Testis (tissue), 2 donors: Measurements from ENCODE around the gene NME9.

Experiments used
- POLR2A ChIP-seq: fragments of 450-650 bp; IDR thresholded peaks from one replicate; pipeline ENCODE4 v1.6.1; 2017; ENCODE audit warnings: antibody characterized with exemption, mild to moderate bottlenecking, moderate library complexity
- TF ChIP-seq, protein P1 (sequence below), 3 experiments: fragments of 450-650 bp in 2 of 3; fragments of 200-600 bp in 1 of 3; sonication (generic) in 1 of 3; IDR thresholded peaks; one replicate each; pipeline ENCODE4 v1.5.1; 2016 to 2019; ENCODE audit warnings: antibody characterized with exemption in 3 of 3, mild to moderate bottlenecking in 2 of 3, moderate library complexity in 1 of 3

DNA sequence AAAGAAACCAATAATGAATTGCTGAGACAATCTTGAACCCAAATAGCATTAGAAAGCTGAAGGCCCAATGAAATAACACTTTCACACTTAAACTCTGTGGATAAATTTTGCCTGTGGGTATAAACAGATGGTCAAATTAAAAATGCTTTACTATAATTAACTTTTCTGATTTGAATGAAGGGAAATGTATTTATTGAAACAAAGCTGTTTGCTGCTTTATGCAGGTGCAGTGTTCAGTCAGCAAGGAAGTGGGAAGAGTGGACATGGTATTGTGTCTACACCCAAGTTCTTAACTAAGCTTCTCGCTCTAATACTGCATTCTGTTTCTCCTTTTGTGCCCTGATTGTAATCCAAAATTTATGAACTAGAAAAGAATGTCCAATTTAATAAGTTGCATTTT lies 31.8 kb downstream of the NME9 start:
- TF ChIP-seq, protein P1, sequence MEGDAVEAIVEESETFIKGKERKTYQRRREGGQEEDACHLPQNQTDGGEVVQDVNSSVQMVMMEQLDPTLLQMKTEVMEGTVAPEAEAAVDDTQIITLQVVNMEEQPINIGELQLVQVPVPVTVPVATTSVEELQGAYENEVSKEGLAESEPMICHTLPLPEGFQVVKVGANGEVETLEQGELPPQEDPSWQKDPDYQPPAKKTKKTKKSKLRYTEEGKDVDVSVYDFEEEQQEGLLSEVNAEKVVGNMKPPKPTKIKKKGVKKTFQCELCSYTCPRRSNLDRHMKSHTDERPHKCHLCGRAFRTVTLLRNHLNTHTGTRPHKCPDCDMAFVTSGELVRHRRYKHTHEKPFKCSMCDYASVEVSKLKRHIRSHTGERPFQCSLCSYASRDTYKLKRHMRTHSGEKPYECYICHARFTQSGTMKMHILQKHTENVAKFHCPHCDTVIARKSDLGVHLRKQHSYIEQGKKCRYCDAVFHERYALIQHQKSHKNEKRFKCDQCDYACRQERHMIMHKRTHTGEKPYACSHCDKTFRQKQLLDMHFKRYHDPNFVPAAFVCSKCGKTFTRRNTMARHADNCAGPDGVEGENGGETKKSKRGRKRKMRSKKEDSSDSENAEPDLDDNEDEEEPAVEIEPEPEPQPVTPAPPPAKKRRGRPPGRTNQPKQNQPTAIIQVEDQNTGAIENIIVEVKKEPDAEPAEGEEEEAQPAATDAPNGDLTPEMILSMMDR (IDR thresholded peaks at IDR 0.05), result no peak
- no peak for TF ChIP-seq POLR2A
